ENCODE measurements around the gene USP44. TPM values are rescaled to one million over a fixed set of nuclear protein-coding genes. Genes with fewer than 3 reads are reported as not detected.

The USP44 gene
- total RNA-seq, 4 donors from 2014 or later = 3.3 to 6.2 (median 5.3) TPM

DNA sequence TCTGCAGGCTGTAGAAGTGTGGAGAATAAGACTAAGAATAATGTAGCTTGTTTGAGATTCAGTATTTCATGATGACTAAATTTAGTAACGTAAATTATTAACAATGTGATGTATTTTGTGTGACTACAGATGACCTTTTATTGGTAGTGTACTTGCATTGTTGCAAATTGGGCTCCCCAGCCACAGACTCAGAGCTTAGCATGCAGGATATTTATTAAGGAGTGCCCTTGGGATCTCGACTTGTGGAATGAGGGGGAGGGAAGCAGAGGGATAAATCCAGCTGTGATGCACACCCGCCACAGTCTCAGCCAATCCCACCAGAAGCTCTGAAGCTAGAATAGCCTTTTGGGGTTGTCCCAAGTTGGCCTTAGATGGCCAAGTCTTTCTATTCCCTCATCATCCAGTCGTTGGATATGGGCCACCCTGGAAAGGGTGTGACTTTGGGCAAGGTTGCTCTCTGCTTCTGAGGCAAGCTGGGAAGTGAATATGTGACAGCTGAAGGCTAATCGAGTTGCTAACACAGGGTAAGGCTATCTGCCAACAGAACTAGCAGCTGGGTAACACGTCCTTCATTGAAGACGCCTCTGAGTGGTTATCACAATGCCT is 42.1 kb upstream of the USP44 start:
- 40% methylated on average over 7 of the region's 7 CpGs for WGBS
- H3K4me3 ChIP-seq = no peak overlapping the region
- H3K27ac ChIP-seq (replicated peaks in 1 of 4) = no peak overlapping the region
- DNase-seq (ENCODE audit: extremely low spot score) = peak; percentile 90
- peaks cover 7 to 13% (median 10%) of the 10 kb centered on the region in 4 donors for H3K4me1 ChIP-seq
- intact Hi-C loops (cut with DNase I) = no loop called here
- no peaks in the 10 kb centered on the region for H3K27me3 ChIP-seq
- H3K36me3 ChIP-seq = no peaks in the 10 kb centered on the region
- TF ChIP-seq POLR2AphosphoS5 (IDR thresholded peaks at IDR 0.05) (peak in 1 of 2 donors; percentile 14), EP300 (IDR thresholded peaks at IDR 0.05) (no peak)
- no peaks in the 10 kb centered on the region for H3K9me3 ChIP-seq

DNA sequence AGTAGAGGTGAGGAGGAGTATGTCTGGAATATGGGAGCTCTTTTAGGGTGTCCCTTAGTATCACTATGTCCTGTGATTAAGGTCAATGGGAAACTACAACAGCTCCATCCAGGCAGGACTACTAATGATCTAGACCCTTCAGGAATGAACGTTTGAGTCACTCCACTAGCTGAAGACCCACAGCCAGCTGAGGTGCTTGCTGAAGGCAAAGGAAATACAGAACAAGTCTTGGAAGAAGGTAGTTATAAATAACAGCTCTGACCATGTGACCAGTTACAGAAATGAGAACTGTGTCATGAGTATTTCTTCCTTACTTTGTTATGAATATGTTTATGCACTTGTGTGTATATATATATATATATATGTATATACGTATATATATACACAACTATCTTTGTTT is 40.5 kb upstream of the USP44 start:
- Histone ChIP-seq H3K9me3 (no peaks in the 10 kb centered on the region), H3K27me3 (no peaks in the 10 kb centered on the region), H3K4me3 (no peak overlapping the region), H3K4me1 (peaks cover 7 to 13% (median 10%) of the 10 kb centered on the region in 4 donors), H3K27ac (replicated peaks in 1 of 4) (no peak overlapping the region), H3K36me3 (no peaks in the 10 kb centered on the region)
- TF ChIP-seq EP300 (IDR thresholded peaks at IDR 0.05) (no peak), POLR2AphosphoS5 (IDR thresholded peaks at IDR 0.05) (no peak), POLR2A (IDR thresholded peaks at IDR 0.05; ENCODE audit: low read depth) (no peak)
- TF ChIP-seq, protein P1, sequence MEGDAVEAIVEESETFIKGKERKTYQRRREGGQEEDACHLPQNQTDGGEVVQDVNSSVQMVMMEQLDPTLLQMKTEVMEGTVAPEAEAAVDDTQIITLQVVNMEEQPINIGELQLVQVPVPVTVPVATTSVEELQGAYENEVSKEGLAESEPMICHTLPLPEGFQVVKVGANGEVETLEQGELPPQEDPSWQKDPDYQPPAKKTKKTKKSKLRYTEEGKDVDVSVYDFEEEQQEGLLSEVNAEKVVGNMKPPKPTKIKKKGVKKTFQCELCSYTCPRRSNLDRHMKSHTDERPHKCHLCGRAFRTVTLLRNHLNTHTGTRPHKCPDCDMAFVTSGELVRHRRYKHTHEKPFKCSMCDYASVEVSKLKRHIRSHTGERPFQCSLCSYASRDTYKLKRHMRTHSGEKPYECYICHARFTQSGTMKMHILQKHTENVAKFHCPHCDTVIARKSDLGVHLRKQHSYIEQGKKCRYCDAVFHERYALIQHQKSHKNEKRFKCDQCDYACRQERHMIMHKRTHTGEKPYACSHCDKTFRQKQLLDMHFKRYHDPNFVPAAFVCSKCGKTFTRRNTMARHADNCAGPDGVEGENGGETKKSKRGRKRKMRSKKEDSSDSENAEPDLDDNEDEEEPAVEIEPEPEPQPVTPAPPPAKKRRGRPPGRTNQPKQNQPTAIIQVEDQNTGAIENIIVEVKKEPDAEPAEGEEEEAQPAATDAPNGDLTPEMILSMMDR (IDR thresholded peaks at IDR 0.05) = no peak
- intact Hi-C loops (cut with DNase I) = no loop called here
- DNase-seq (ENCODE audit: extremely low spot score) = no peak
- WGBS = 70% methylated on average over 2 of the region's 2 CpGs

DNA sequence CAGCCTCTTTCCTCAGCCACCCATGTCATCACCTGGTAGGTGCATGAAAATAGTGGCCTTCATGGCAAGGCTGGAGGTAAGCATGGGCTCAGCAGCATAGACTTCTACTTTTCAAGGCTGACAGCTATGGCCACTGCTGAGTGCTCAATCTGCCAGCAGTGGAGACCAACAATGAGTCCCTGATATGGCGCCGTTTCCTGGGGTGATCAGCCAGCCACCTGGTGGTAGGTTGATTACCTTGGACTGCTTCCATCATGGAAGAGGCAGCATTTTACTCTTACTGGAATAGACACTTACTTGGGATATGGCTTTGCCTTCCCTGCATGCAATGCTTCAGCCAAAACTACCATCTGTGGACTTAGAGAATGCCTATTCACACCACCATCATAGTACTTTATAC is 39.5 kb upstream of the USP44 start:
- H3K27ac ChIP-seq (replicated peaks in 1 of 4) = no peak overlapping the region
- DNase-seq (ENCODE audit: extremely low spot score) = no peak
- H3K9me3 ChIP-seq = no peaks in the 10 kb centered on the region
- H3K36me3 ChIP-seq = no peaks in the 10 kb centered on the region
- intact Hi-C loops (cut with DNase I) = no loop called here
- no peak overlapping the region for H3K4me3 ChIP-seq
- WGBS = 100% methylated on average over 2 of the region's 2 CpGs
- peaks cover 7 to 13% (median 10%) of the 10 kb centered on the region in 4 donors for H3K4me1 ChIP-seq
- H3K27me3 ChIP-seq = no peaks in the 10 kb centered on the region
- TF ChIP-seq POLR2AphosphoS5 (IDR thresholded peaks at IDR 0.05) = no peak
- TF ChIP-seq POLR2A (IDR thresholded peaks at IDR 0.05; ENCODE audit: low read depth) = no peak

DNA sequence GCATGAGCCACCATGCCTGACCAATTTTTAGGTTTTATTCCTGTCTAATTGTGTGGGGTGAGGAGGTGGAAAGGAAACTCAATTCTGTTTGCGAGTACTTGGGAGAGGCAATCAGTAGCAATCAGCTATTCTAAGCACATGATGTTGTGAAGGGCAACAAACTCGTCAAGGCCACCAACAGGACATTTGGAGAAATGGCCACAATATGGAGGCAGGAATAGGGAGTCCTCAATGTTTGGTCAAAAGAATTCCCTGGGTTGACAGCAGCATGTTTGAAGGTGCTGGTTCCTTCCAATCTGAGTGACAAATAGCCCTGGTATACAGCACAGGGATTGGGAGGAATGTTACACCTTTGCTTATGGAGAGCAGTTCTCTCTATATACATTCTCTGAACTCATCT is 32.7 kb upstream of the USP44 start:
- DNase-seq (ENCODE audit: extremely low spot score) = no peak
- peaks cover 0 to 11% (median 2%) of the 10 kb centered on the region in 4 donors for H3K4me1 ChIP-seq
- H3K9me3 ChIP-seq = no peaks in the 10 kb centered on the region
- intact Hi-C loops (cut with DNase I) = loop anchor here (2.0 to 5.0 kb wide), 2 partner anchors 231 to 413 kb away; partner anchors contain the start of gene HAL
- no peak overlapping the region for H3K27ac ChIP-seq (replicated peaks in 1 of 4)
- no peak overlapping the region for H3K4me3 ChIP-seq
- H3K27me3 ChIP-seq = no peaks in the 10 kb centered on the region
- 89% methylated on average over 2 of the region's 2 CpGs for WGBS
- TF ChIP-seq, protein P1 (IDR thresholded peaks at IDR 0.05) = no peak
- TF ChIP-seq POLR2AphosphoS5 (IDR thresholded peaks at IDR 0.05) (no peak), EP300 (IDR thresholded peaks at IDR 0.05) (no peak), POLR2A (IDR thresholded peaks at IDR 0.05; ENCODE audit: low read depth) (no peak)
- no peaks in the 10 kb centered on the region for H3K36me3 ChIP-seq

DNA sequence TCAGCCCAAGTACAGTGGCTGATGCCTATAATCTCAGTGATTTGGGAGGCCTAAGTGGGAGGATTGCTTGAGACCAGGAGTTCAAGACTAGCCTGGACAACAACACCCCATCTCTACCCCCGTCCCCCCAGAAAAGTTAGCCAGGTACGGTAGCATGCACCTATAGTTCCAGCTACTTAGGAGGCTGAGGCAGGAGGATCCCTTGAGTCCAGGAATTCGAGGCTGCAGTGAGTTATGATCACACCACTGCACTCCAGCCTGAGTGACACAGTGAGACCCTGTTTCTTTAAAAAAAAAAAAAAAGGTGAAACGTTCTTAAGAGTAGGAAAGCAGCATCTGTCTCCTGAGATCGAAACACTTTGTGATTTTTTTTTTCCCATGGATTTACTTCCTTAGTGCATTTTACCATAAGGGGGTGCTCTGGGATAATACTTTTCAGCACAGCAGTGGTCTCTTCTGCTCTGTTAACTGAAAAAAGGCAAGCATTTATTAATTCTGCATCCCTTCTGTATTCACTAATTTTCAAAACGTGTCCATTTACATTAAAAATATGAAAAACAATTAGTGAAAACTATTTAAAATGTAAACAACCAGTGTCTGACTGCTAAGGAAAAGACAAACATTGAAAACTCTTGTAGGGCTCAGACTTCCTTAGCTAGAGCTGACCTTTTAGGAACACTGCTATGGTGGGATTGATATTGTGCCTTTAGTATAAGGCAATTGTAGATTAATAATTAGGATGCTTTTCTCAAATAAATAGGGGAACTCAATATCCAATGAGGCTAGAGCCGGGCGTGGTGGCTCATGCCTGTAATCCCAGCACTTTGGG is 31.2 kb upstream of the USP44 start:
- Histone ChIP-seq H3K4me1 (peaks cover 0 to 17% (median 4%) of the 10 kb centered on the region in 4 donors), H3K36me3 (no peaks in the 10 kb centered on the region), H3K27ac (replicated peaks in 1 of 4) (no peak overlapping the region), H3K9me3 (no peaks in the 10 kb centered on the region), H3K4me3 (no peak overlapping the region), H3K27me3 (no peaks in the 10 kb centered on the region)
- intact Hi-C loops (cut with DNase I) = loop anchor here (2.0 to 5.0 kb wide), 2 partner anchors 232 to 415 kb away; partner anchors contain the start of gene HAL
- DNase-seq (ENCODE audit: extremely low spot score) = no peak
- 44% methylated on average over 8 of the region's 8 CpGs for WGBS
- TF ChIP-seq POLR2AphosphoS5 (IDR thresholded peaks at IDR 0.05) (no peak), EP300 (IDR thresholded peaks at IDR 0.05) (no peak)
- TF ChIP-seq, protein P1 (IDR thresholded peaks at IDR 0.05) = peak; percentile 51 to 61 (median 53)

All from esophagus muscularis mucosa (tissue), 4 donors.